ENCODE measurements around the gene ATG3. TPM values are rescaled to one million over a fixed set of nuclear protein-coding genes. Genes with fewer than 3 reads are reported as not detected.

Gene ATG3
- total RNA-seq, 1 experiment from 2014 or later = 60.1 TPM

DNA sequence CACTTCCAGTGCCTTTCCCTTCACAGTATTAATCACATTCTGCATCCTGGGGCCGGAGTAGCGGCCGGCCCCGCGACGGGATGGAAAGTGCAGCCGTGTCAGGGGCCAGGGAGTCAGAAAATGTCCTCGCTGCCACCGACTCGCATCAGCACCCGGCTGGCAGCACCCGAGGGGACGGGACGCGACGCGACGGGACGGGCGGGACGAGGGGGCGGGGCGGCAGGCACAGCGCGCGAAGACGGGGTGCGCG, 353 bp downstream of the ATG3 start (continued):
- no peak for TF ChIP-seq TEAD4 (CRISPR knock-in tag; IDR thresholded peaks at IDR 0.05)
- TF ChIP-seq, protein P1, sequence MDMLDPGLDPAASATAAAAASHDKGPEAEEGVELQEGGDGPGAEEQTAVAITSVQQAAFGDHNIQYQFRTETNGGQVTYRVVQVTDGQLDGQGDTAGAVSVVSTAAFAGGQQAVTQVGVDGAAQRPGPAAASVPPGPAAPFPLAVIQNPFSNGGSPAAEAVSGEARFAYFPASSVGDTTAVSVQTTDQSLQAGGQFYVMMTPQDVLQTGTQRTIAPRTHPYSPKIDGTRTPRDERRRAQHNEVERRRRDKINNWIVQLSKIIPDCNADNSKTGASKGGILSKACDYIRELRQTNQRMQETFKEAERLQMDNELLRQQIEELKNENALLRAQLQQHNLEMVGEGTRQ (CRISPR knock-in tag; IDR thresholded peaks at IDR 0.05) = no peak
- TF ChIP-seq FOXK1 (CRISPR knock-in tag; IDR thresholded peaks at IDR 0.05) = no peak
- TF ChIP-seq, protein P2, sequence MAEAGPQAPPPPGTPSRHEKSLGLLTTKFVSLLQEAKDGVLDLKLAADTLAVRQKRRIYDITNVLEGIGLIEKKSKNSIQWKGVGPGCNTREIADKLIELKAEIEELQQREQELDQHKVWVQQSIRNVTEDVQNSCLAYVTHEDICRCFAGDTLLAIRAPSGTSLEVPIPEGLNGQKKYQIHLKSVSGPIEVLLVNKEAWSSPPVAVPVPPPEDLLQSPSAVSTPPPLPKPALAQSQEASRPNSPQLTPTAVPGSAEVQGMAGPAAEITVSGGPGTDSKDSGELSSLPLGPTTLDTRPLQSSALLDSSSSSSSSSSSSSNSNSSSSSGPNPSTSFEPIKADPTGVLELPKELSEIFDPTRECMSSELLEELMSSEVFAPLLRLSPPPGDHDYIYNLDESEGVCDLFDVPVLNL (CRISPR knock-in tag; IDR thresholded peaks at IDR 0.05; ENCODE audit: borderline replicate concordance, low read depth) = 0 out of 2 replicates have a peak, but pooled peaks have one; percentile 32
- no peak for TF ChIP-seq SP1 (CRISPR knock-in tag; conservative IDR thresholded peaks at IDR 0.05)
- no peak for TF ChIP-seq NFATC4 (CRISPR knock-in tag; IDR thresholded peaks at IDR 0.05)
- TF ChIP-seq, protein P3, sequence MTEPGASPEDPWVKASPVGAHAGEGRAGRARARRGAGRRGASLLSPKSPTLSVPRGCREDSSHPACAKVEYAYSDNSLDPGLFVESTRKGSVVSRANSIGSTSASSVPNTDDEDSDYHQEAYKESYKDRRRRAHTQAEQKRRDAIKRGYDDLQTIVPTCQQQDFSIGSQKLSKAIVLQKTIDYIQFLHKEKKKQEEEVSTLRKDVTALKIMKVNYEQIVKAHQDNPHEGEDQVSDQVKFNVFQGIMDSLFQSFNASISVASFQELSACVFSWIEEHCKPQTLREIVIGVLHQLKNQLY (CRISPR knock-in tag; IDR thresholded peaks at IDR 0.05) = no peak
- TF ChIP-seq ESRRA (CRISPR knock-in tag; IDR thresholded peaks at IDR 0.05; ENCODE audit: borderline replicate concordance) = no peak
- TF ChIP-seq ZNF317 (CRISPR knock-in tag; IDR thresholded peaks at IDR 0.05; ENCODE audit: borderline replicate concordance, low read depth) = no peak
- no peak for TF ChIP-seq IRF2 (CRISPR knock-in tag; IDR thresholded peaks at IDR 0.05; ENCODE audit: borderline replicate concordance, low read depth)
- no peak for TF ChIP-seq ZNF138 (CRISPR knock-in tag; conservative IDR thresholded peaks at IDR 0.05)
- TF ChIP-seq, protein P4, sequence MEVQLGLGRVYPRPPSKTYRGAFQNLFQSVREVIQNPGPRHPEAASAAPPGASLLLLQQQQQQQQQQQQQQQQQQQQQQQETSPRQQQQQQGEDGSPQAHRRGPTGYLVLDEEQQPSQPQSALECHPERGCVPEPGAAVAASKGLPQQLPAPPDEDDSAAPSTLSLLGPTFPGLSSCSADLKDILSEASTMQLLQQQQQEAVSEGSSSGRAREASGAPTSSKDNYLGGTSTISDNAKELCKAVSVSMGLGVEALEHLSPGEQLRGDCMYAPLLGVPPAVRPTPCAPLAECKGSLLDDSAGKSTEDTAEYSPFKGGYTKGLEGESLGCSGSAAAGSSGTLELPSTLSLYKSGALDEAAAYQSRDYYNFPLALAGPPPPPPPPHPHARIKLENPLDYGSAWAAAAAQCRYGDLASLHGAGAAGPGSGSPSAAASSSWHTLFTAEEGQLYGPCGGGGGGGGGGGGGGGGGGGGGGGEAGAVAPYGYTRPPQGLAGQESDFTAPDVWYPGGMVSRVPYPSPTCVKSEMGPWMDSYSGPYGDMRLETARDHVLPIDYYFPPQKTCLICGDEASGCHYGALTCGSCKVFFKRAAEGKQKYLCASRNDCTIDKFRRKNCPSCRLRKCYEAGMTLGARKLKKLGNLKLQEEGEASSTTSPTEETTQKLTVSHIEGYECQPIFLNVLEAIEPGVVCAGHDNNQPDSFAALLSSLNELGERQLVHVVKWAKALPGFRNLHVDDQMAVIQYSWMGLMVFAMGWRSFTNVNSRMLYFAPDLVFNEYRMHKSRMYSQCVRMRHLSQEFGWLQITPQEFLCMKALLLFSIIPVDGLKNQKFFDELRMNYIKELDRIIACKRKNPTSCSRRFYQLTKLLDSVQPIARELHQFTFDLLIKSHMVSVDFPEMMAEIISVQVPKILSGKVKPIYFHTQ (CRISPR knock-in tag; IDR thresholded peaks at IDR 0.05) = no peak
- TF ChIP-seq GTF2I (CRISPR knock-in tag; conservative IDR thresholded peaks at IDR 0.05) = no peak
- TF ChIP-seq KAT7 (CRISPR knock-in tag; IDR thresholded peaks at IDR 0.05; ENCODE audit: borderline replicate concordance) = peak; percentile 90; the same call in 1 of the 2 replicates
- no peak for TF ChIP-seq JUN (CRISPR knock-in tag; IDR thresholded peaks at IDR 0.05)
- TF ChIP-seq, protein P5, sequence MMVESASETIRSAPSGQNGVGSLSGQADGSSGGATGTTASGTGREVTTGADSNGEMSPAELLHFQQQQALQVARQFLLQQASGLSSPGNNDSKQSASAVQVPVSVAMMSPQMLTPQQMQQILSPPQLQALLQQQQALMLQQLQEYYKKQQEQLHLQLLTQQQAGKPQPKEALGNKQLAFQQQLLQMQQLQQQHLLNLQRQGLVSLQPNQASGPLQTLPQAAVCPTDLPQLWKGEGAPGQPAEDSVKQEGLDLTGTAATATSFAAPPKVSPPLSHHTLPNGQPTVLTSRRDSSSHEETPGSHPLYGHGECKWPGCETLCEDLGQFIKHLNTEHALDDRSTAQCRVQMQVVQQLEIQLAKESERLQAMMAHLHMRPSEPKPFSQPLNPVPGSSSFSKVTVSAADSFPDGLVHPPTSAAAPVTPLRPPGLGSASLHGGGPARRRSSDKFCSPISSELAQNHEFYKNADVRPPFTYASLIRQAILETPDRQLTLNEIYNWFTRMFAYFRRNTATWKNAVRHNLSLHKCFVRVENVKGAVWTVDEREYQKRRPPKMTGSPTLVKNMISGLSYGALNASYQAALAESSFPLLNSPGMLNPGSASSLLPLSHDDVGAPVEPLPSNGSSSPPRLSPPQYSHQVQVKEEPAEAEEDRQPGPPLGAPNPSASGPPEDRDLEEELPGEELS (CRISPR knock-in tag; IDR thresholded peaks at IDR 0.05) = no peak
- no peak for TF ChIP-seq CREB1 (CRISPR knock-in tag; IDR thresholded peaks at IDR 0.05)
- no peak for TF ChIP-seq PRRX2 (CRISPR knock-in tag; IDR thresholded peaks at IDR 0.05)
- no peak for TF ChIP-seq ZNF263 (CRISPR knock-in tag; IDR thresholded peaks at IDR 0.05; ENCODE audit: low read depth)
- no peak for TF ChIP-seq GRHL2 (CRISPR knock-in tag; IDR thresholded peaks at IDR 0.05; ENCODE audit: insufficient replicate concordance, severe bottlenecking)
- no peak for TF ChIP-seq NR2C2 (CRISPR knock-in tag; IDR thresholded peaks at IDR 0.05)
- no peak for TF ChIP-seq EMX1 (CRISPR knock-in tag; IDR thresholded peaks at IDR 0.05)
- TF ChIP-seq, protein P6, sequence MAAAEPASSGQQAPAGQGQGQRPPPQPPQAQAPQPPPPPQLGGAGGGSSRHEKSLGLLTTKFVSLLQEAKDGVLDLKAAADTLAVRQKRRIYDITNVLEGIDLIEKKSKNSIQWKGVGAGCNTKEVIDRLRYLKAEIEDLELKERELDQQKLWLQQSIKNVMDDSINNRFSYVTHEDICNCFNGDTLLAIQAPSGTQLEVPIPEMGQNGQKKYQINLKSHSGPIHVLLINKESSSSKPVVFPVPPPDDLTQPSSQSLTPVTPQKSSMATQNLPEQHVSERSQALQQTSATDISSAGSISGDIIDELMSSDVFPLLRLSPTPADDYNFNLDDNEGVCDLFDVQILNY (CRISPR knock-in tag; IDR thresholded peaks at IDR 0.05) = peak; percentile 79
- TF ChIP-seq, protein P7, sequence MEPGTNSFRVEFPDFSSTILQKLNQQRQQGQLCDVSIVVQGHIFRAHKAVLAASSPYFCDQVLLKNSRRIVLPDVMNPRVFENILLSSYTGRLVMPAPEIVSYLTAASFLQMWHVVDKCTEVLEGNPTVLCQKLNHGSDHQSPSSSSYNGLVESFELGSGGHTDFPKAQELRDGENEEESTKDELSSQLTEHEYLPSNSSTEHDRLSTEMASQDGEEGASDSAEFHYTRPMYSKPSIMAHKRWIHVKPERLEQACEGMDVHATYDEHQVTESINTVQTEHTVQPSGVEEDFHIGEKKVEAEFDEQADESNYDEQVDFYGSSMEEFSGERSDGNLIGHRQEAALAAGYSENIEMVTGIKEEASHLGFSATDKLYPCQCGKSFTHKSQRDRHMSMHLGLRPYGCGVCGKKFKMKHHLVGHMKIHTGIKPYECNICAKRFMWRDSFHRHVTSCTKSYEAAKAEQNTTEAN (CRISPR knock-in tag; IDR thresholded peaks at IDR 0.05) = no peak
- TF ChIP-seq, protein P8, sequence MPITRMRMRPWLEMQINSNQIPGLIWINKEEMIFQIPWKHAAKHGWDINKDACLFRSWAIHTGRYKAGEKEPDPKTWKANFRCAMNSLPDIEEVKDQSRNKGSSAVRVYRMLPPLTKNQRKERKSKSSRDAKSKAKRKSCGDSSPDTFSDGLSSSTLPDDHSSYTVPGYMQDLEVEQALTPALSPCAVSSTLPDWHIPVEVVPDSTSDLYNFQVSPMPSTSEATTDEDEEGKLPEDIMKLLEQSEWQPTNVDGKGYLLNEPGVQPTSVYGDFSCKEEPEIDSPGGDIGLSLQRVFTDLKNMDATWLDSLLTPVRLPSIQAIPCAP (CRISPR knock-in tag; IDR thresholded peaks at IDR 0.05) = no peak
- no peak for TF ChIP-seq ZNF423 (CRISPR knock-in tag; IDR thresholded peaks at IDR 0.05)
- TF ChIP-seq, protein P9, sequence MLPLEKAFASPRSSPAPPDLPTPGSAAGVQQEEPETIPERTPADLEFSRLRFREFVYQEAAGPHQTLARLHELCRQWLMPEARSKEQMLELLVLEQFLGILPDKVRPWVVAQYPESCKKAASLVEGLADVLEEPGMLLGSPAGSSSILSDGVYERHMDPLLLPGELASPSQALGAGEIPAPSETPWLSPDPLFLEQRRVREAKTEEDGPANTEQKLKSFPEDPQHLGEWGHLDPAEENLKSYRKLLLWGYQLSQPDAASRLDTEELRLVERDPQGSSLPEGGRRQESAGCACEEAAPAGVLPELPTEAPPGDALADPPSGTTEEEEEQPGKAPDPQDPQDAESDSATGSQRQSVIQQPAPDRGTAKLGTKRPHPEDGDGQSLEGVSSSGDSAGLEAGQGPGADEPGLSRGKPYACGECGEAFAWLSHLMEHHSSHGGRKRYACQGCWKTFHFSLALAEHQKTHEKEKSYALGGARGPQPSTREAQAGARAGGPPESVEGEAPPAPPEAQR (CRISPR knock-in tag; IDR thresholded peaks at IDR 0.05) = no peak
- no peak for TF ChIP-seq SMAD3 (CRISPR knock-in tag; IDR thresholded peaks at IDR 0.05; ENCODE audit: borderline replicate concordance)
- no peak for TF ChIP-seq NFYB (CRISPR knock-in tag; conservative IDR thresholded peaks at IDR 0.05; ENCODE audit: low read depth)
- TF ChIP-seq HMGA2 (CRISPR knock-in tag; IDR thresholded peaks at IDR 0.05) = no peak
- TF ChIP-seq NR1H2 (CRISPR knock-in tag; IDR thresholded peaks at IDR 0.05) = no peak
